ENCODE measurements around the gene TTI1.

The TTI1 gene

GRCh38 chr20:37934634-37935375 is 98.5 kb downstream of the TTI1 start:
- no peak for DNase-seq

GRCh38 chr20:37933786-37934633 is 99.2 kb downstream of the TTI1 start:
- no peak for DNase-seq
